ENCODE data around the gene CDH6. TPM values are rescaled to one million over a fixed set of nuclear protein-coding genes. Genes with fewer than 3 reads are reported as not detected.
A peak's percentile ranks its signal among the peaks of the same experiment; 100 is the strongest.

The CDH6 gene
- total RNA-seq, result 1 to 10 TPM in 2 of 4 donors, under 1 TPM in 2; 0.13 to 2.5 (median 0.82) TPM

- no peak for DNase-seq (ENCODE audit: low spot score in 2 of 2)
- peak within 1 kb of the TSS; percentile 12 for H3K4me3 ChIP-seq (ENCODE audit: low read depth, poor library complexity, severe bottlenecking)
- WGBS, 2 donors, result 0 to 3% methylated on average over 32 to 46 of the region's 67 CpGs
- intact Hi-C loops (cut with DNase I; ENCODE audit: low total_unique reads), result no loop called here
- TF ChIP-seq, protein P1, sequence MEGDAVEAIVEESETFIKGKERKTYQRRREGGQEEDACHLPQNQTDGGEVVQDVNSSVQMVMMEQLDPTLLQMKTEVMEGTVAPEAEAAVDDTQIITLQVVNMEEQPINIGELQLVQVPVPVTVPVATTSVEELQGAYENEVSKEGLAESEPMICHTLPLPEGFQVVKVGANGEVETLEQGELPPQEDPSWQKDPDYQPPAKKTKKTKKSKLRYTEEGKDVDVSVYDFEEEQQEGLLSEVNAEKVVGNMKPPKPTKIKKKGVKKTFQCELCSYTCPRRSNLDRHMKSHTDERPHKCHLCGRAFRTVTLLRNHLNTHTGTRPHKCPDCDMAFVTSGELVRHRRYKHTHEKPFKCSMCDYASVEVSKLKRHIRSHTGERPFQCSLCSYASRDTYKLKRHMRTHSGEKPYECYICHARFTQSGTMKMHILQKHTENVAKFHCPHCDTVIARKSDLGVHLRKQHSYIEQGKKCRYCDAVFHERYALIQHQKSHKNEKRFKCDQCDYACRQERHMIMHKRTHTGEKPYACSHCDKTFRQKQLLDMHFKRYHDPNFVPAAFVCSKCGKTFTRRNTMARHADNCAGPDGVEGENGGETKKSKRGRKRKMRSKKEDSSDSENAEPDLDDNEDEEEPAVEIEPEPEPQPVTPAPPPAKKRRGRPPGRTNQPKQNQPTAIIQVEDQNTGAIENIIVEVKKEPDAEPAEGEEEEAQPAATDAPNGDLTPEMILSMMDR (IDR thresholded peaks at IDR 0.05), result no peak
- TF ChIP-seq POLR2A (IDR thresholded peaks at IDR 0.05), result no peak
Measured at GRCh38 chr5:31193591-31194467, at the start of gene CDH6. TSS of gene CDH6 (plus strand) at chr5:31193686. CDS start at chr5:31267474, 73,788 bp downstream.

DNA sequence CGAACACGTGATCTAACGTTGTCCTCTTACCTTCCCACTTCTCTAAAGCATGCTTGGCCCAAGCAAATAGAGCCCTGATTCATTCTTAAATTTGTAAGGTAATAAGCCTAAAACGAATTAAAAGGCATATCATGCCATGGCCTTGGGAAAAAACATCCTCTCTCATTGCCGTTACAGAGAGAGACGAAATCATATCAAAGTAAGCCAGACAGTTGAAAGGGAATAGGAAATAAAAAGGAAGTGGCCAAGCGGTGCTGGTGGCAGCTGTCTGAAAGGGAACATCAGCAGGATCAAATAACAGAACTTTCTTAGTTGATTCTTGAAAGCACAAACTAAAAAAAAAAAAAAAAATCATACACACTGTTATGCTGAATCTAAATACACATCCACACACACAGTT lies 49.1 kb upstream of the CDH6 start:
- intact Hi-C loops (cut with DNase I; ENCODE audit: low total_unique reads), result no loop called here
- DNase-seq (ENCODE audit: low spot score in 2 of 2), result no peak
- WGBS, 2 donors, result 65 to 72% methylated on average over 7 of the region's 7 CpGs
- H3K4me3 ChIP-seq (ENCODE audit: low read depth, poor library complexity, severe bottlenecking), result no peak overlapping the region
- TF ChIP-seq, protein P1 (IDR thresholded peaks at IDR 0.05), result no peak
- TF ChIP-seq POLR2A (IDR thresholded peaks at IDR 0.05), result no peak

DNA sequence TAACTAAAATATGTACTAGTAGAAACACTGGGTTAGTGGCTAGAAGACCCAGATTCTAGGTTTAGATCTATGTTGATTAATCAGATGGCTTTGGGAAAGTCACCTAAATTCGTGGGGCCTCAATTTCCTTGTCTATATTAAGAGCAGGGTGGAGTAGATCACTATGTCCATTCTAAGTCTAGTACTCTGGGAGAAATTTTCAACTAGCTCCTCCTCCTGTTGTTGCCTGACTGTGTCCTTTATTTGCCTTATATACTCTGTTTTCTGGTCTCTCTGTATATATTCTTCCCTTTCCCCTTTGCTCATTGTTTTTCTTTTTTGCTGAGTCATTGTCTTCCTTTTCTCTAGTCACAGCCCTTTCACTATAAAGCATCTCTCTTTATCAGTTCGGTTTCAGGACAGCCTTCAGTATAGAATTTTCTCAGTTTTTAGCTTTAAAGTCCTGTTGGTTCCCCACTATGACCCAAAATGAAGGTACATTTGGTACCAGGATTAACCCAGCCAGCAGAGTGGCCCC lies 44.5 kb upstream of the CDH6 start:
- no peak for DNase-seq (ENCODE audit: low spot score in 2 of 2)
- WGBS, 2 donors, result 60% methylated on average over 2 of the region's 2 CpGs
- H3K4me3 ChIP-seq (ENCODE audit: low read depth, poor library complexity, severe bottlenecking), result no peak overlapping the region
- TF ChIP-seq, protein P1 (IDR thresholded peaks at IDR 0.05), result no peak
- TF ChIP-seq POLR2A (IDR thresholded peaks at IDR 0.05), result no peak
- intact Hi-C loops (cut with DNase I; ENCODE audit: low total_unique reads), result no loop called here

- no peak for TF ChIP-seq POLR2A (IDR thresholded peaks at IDR 0.05)
- TF ChIP-seq, protein P1 (IDR thresholded peaks at IDR 0.05), result no peak
- no peak for DNase-seq (ENCODE audit: low spot score in 2 of 2)
- 80% methylated on average over 2 of the region's 2 CpGs for WGBS, 2 donors
- intact Hi-C loops (cut with DNase I; ENCODE audit: low total_unique reads), result no loop called here
- H3K4me3 ChIP-seq (ENCODE audit: low read depth, poor library complexity, severe bottlenecking), result no peak overlapping the region
Measured at GRCh38 chr5:31153521-31153920, 40.0 kb upstream of the CDH6 start.

GRCh38 chr5:31156631-31157160 lies 36.8 kb upstream of the CDH6 start:
- TF ChIP-seq, protein P1 (IDR thresholded peaks at IDR 0.05), result no peak
- TF ChIP-seq POLR2A (IDR thresholded peaks at IDR 0.05), result no peak
- DNase-seq (ENCODE audit: low spot score in 2 of 2), result no peak
- intact Hi-C loops (cut with DNase I; ENCODE audit: low total_unique reads), result no loop called here
- no peak overlapping the region for H3K4me3 ChIP-seq (ENCODE audit: low read depth, poor library complexity, severe bottlenecking)
- 64 to 68% methylated on average over 3 of the region's 3 CpGs for WGBS, 2 donors

Data from lower leg skin (tissue), 4 donors.